HTR-8/SVneo (cell line): ENCODE data around the gene PPP2R2B.

Experiments used
- DNase-seq: peaks from one replicate; pipeline ENCODE4 v3.0.0; 2011; ENCODE audit warnings: low spot score, mixed read lengths; ENCODE audit not compliant: insufficient read length
- FAIRE-seq: peaks from 2 replicates; lab custom pipeline; 2011; peaks lifted over from hg19 to GRCh38; lab: Jason Lieb, UNC

The PPP2R2B gene

DNA sequence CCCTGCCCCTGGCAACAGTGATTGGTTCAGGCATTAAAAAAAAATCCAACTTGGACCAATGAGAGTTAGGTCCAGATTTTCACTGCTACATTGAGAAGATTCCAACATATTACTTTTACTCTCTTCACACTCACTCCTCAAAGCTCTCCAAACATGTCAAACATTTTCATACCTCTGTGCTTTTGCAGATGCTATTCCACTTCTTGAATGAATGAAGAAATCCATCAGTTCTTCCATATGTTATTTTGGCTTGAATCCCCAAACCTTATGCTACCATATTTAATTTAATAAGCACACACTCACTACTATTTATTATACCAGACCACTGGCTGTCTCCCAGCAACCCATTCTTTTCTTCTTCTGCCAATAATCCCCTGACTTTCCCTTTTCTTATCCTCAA lies 87.1 kb downstream of the PPP2R2B start:
- FAIRE-seq (no peak), DNase-seq (no peak)

DNA sequence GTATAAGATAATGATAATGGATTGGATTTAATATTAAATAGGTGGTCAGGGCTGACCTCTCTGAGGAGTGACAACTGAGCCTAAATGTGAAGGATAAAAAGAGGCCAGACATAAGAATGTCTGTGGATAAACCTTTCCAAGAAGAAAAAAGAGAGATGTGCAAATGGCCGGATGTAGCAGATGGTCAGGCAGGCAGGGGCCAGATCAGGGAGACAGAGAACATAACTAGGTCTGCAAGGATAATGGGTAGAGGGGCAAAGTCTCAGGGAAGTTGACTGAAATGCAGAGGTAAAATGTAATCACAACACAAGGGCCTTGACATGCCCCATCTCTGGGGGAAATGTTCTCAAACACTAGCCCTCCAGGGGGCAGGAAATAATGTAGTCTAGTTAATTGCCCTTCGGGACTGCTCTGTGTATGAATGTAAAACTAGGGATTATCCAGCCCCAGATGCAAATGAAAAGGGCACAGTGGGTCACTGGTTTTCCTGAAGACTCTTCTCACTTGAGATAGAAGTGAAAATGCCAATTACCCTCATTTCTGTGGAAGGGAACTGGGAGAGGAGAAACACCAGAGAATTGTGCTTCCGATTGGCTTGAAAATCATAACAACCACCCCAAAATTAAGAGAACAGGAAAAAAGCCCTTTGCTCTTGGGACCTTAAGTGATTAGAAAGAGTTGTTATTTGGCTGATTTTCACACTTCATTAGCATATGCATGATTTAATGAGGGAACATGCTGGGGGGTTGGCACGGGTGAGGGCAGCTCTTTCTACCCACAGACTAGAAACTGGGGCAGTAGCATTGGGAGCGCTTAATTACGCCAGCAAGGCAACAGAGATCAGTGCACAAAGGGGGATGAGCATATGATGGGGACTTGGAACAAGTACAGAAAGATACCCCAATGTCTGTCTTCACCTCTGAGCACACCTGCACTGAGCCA lies 88.6 kb downstream of the PPP2R2B start:
- no peak for FAIRE-seq
- DNase-seq = no peak

DNA sequence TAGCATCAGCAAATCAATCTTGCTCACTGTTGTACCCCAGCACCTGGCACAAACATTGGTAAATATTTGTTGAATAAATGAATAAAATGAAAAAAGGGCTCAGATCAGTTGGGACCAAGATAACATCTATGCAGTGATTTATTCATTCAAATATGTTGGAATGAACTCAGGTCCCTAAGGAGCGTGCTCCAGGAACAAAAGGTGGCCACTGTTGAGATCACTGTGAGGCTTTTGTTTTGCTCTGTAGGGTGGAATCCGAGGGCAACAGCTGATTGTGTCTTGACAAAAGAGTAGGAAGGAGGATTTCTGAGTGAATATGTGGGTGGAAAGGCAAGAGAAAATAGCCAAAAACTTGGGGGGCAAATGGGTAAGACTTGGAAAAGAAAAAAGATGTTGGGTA lies 89.7 kb downstream of the PPP2R2B start:
- FAIRE-seq (no peak), DNase-seq (no peak)

DNA sequence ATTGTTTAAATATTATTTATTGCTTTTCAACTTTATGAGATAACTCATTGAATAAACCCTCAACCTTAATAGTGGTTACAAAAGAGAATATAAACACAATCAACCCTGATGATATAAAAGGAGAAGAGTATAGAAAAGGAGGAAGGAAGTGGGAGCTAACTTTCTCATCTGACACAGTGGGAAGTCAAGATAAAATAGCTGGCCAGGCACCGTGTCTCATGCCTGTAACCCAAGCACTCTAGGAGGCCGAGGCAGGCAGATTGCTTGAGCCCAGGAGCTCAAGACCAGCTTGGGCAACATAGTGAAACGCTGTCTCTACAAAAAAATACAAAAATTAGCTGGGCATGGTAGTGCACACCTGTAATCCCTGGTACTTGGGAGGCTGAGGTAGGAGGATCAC lies 93.5 kb downstream of the PPP2R2B start:
- DNase-seq = no peak
- no peak for FAIRE-seq

DNA sequence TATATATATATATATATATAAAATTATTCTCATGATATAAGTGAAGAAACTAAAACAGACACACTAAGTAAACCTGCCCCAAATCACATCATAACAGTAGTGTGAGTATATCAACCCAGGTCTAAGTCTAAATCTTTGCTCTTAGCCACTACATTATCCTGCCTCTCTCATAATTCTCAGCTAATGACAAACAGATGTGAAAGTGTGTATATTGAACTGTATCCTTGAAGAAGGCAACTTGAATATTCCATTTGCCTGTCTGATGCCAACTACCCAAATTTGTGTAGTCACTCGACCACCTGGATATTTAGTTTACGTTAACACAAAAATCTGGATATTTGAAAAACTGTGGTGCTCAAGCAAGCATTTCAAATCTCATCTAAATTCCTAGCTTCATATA lies 97.4 kb downstream of the PPP2R2B start:
- no peak for FAIRE-seq
- DNase-seq = no peak

DNA sequence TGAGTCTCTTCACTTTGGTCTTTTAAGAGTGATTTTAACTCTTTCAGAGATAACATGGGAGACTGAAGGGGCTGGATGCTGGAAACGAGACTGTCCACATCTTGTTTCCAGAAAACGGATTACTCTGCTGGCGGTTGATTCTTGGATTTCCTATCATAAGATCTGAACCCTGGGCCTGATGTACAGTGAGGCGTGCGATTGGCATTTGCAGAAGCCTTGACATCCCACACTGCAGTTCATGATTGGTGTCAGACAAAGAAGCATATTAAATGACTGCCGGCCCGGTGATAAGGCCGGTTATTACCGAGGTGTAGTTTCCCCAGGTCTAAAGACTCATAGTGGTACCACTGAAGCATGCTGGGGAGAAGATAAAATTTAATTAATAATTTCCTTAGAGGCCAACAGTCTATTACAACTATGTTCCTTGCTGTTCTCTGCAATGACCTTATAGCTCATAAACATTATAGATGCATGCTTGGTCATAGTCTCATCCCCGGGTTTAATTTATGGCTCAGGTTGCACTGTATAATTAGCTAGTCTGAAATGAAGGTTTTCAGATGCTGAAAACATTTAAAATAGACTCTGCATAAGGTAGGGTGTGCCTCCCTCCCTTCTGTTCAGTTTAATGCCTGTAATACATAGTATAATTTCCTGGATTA lies 99.2 kb downstream of the PPP2R2B start:
- FAIRE-seq (no peak), DNase-seq (no peak)

DNA sequence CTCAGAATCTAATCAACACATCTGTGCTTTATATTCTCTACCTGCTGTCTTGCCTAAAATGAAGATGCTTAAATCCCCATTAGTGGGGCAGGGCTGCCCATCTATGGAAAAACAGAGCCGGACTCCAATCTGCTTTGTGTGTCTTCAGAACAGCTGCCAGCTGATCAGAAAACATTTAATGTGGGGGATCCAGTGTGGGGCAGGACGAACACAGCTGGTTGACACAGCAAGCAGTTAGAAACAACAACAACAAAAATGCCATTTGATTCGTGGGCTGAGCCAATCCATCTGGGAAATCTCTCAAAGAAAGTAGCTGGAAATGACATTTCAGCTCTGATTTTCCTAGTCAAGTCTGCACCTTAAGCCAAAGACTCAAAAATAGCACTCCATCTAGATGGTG lies 99.8 kb downstream of the PPP2R2B start:
- no peak for DNase-seq
- FAIRE-seq = no peak

DNA sequence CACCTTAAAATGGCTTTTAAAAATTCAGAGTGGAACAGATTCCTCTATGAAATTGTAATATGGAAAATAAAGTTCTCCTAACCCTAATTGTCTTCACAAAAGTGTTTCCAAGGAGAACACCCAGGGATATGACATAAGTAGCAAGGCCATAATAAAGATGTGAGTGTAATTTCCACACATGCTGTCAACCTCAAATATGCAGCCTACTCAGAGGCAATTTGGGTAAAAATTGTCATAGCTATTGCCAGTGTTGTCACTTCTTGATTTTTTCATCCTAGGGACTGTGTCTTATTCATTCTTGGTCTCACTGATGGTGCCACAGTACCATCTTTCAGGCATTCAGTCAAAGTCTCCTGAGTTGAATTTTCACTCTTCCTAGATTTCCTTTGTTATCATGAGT lies 100.3 kb downstream of the PPP2R2B start:
- no peak for FAIRE-seq
- no peak for DNase-seq

DNA sequence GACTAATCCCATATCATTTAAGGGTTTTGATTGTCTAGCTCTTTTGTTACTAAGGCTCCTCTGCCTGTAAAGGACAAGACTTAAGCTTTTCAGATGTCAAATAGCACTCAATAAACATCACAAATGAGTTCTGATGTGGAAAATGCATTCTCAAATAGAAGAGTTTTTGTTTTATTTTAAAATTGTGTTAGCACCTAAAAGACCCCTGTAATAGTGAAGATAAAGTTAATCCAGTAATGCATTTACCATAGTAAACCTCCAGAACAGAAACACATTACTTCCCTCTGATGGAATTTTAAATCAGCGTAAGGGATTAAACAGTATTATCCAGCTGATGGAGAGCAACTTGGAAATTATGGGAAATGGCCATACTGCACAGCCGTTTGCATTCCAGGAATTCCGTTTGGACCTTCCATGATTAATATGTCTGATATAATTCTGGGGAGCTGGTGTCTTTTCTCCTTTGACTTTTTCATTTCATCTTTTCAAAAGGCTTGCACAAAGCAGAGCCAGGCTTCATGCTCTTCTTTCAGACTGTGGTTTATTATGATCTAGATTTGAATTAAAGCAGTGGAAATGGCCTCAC lies 105.6 kb downstream of the PPP2R2B start:
- FAIRE-seq (no peak), DNase-seq (no peak)

DNA sequence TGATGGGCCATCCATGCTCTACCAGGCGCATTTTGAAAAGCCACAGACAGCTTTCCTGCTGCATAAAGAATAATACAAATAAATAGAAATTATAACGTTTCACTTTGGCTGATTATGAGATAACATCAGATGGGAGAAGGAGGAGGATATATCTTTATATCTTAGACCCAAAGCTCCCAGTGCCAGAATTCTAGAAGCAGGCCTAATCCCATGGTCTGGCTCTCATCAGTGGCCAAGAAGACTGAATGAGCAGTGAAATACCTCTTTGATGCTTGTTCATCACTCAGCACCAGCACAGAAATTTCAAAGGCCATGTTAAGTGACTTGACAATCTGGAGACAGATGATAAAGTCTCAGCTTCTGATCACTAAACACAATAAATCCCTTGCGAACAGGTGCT lies 107.6 kb downstream of the PPP2R2B start:
- FAIRE-seq (no peak), DNase-seq (no peak)

DNA sequence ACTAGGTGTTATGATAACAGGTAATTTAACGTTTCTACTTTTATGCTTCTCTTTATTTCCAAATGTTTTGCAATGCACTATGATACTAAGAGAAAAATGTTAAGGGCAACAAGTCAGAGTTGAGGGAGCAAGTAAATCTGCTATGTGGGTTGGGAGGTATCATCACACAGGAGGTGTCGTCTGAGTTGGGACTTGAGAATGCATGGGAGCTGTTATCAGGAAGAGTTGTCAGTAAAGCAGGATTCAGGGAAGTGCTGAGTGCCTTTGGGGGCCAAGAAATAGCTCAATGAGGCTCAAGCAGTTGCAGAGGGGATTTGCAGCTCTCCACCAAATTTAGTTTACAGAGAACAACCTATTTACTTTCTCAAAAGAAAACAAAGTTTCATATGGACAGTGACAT lies 108.0 kb downstream of the PPP2R2B start:
- FAIRE-seq (no peak), DNase-seq (no peak)

DNA sequence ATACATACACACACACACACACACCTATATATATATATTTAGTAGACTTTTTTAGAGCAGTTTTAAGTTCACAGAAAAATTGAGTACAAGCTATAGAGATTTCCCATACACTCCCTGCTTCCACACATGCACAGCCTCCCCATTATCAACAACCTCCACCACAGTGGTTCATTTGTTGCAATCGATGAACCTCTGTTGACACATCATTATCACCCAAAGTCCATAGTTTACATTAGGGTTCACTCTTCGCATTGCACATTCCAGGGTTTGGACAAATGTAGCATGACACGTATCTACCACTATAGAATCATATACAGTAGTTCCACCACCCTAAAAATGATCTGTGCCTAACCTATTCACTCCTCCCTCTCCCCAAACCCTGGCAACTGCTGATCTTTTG lies 111.0 kb downstream of the PPP2R2B start:
- DNase-seq = no peak
- no peak for FAIRE-seq

DNA sequence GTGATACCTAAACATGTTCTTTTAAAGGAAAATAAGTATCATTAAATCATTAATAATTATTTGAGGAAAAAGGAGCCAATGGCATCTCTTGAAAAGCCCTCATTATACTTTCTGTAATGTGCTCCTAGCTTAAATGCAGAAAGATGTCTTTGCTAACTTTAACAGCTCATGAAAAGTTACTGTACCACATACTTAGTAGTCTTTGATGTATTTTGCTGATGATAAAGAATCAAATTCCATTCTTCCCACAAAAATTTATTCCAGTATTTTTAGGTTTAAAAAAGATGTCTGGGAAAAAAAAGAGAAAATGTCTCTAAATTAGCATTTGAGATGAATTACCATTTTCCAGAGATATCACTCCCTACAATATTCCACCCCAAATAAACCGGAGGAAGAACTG lies 112.5 kb downstream of the PPP2R2B start:
- FAIRE-seq = no peak
- DNase-seq = no peak

DNA sequence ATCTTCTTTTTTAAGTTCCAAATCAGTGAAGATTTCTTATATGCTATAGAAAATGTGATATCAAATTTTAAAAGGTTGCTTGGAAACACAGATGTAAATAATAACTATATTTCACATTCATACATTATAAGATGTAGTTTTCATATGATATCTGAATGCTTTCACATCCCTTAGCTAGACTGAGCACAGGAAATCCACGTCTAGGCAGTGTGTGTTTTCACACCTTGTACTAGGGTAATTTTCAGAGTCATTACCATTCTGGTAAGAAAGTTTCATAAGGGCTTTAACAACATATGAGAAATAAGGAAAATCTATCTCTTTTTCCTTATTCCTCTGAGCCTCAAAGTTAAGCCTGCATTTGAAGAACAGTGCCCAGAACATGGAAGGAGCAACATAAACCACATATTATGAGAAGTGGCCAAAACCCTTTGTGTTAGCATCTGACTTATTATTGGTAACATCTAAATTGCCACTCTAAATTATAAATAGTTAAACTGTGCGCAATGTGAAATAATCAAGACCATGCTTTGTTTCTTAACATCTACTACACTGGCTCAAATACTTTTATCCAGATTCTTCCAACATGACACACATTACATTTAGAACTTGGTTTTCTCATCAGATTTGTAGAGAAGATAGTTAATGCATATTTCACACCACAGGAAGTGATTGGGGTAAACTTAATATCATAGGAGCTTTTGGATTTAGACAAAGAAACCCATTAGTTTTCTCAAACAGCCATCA lies 113.3 kb downstream of the PPP2R2B start:
- FAIRE-seq = no peak
- DNase-seq = no peak

DNA sequence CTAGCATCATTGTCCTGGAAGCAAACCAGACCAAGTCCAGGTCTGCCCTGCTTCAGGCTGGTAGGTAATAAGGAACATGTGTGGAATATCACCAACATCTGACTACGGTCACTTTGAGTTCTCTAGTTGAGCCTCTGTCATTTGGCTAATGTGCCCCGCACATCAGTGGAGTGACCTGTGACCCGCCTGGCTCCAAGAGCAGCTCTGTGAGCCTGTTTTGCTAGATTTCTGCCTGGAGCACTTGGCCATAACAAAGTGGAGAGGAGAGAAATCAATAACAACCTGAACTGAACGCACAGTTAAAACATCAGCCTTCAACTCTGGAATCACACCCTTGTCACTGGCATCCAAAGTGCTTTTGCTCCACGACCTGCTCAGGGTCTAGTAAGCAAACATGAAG lies 115.7 kb downstream of the PPP2R2B start:
- FAIRE-seq (peak; percentile 65), DNase-seq (no peak)

DNA sequence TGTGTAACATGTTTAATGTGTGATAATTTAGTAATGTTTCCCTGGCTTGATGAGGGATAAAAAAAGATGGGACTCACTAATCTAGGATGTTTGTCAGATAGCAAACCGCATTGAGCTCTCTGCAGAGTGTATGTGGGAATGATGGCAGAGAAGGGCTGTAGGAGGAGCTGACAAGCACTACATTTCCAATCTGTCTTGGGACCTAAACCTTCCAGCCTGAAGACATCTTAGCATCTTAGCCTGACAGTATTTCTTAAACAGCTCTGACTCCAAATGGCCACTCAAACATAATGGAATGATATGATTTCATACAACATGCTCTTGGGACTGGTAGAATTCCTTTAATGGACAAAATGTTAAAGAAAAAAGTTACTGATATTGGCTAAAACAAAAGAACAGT lies 116.7 kb downstream of the PPP2R2B start:
- FAIRE-seq = no peak

DNA sequence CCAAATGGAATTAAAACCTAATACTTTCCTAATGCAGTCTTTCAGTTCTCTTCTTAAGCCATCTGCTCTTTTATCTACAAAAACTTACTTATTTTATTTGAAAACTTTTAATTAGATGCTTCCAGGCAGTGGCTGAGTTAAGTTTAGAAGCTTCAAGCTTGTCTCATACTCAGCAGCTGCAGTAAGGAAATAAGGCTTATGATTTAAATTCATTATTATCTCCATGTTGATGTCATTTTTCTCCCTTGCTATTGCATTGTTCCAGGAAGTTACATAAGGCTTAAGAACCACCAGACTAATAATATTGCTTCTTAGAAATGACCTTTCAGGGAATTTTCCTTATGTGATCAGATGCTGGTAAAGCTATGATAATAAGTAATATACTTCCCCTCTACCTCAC lies 119.6 kb downstream of the PPP2R2B start:
- FAIRE-seq (no peak), DNase-seq (no peak)

More for the DNA sequence above, 116.7 kb downstream of the PPP2R2B start:
- no peak for DNase-seq

DNA sequence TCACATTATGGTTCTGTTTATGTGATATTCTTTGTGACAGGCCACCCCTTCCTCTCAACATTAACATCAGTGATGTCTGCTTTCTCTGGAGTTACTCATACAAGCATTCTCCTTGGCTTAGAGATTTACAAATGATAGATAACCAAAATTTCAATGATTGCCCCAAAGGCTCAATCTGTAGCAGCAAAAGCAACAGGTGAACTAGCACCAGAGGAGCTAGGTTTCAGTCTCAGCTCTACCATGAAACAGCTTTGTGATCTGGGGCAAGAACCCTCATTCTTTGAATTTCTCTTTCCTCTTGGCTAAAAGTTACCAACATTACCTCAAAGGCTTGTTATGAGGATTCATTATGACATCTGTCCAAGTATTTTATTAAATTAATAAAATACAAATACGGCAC lies 120.5 kb downstream of the PPP2R2B start:
- DNase-seq (no peak), FAIRE-seq (no peak)

DNA sequence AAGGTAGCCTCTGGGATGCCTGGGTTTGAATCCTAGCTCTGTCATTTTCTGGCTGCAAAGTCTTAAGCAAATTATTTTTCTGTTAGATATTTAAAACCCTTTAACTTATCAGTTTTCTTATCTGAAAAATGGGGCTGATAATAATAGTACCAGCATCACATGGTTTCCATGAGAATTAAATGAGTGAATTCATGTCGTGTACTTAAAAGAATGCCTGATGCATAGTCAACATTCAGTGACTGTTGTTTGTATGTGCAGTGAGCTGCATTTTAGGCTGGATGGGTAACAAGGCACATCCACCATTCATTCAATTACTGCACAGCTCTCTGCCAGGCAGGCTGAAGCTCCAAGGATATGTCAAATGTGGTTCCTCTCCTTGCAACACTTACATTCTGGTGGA lies 122.0 kb downstream of the PPP2R2B start:
- DNase-seq (no peak), FAIRE-seq (no peak)

DNA sequence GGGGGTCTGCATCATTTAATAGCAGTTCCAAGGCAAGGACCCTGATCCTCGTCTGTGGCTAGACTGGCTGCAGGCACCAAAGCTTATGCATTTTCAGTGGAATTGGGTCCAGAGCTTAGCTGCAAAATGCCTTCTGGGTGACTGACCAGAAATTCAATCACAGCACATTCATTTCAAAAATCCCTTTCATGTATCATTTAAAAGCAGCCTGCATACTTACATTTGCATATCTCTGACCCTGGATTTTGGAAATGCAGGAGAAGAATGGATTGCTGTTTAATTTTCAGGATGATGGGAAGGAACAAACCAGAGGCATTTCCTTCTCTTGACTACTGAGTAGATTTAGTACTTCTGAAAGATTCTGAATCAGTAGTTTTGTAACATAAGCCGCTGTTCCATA lies 122.8 kb downstream of the PPP2R2B start:
- no peak for DNase-seq
- FAIRE-seq = no peak

DNA sequence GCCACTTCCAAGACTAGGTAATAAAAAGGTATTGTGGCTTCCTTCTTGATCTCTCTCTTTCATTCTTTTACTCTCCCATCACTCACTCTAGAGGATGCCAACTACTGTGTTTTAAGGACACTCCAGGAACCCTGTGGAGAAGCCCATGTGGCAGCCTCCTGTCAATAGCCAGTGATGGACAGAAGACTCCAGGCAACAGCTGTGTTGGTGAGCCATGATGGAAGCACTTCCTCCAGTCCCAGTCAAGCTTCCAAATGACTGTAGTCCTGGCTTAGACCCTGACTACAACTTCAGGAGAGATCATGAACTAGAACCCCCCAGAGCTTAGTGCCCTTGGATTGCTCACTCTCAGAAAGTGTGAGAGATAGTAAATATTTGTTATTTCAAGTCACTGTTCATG lies 123.9 kb downstream of the PPP2R2B start:
- FAIRE-seq = no peak
- no peak for DNase-seq
